Measurements from ENCODE around the gene TIGD2.
"Not testable (repeated sequence)": the region's sequence is repeated elsewhere in the genome, so short reads cannot be mapped to it uniquely, and the experiment has no call there.

Gene TIGD2

GRCh38 chr4:89137695-89138094, 26.4 kb downstream of the TIGD2 start:
- TF ChIP-seq CTCF (IDR thresholded peaks at IDR 0.05; ENCODE audit: low read depth, low read length) = no peak
- no peak for DNase-seq (ENCODE audit: low read depth, low spot score)
- in situ Hi-C loops (cut with HindIII; ENCODE audit: low sequenced_read_pairs) = no loop called here
- no peak overlapping the region for H3K4me3 ChIP-seq (ENCODE audit: low read depth, low read length)

- no peak overlapping the region for H3K4me3 ChIP-seq (ENCODE audit: low read depth, low read length)
- DNase-seq (ENCODE audit: low read depth, low spot score) = no peak
- no peak for TF ChIP-seq CTCF (IDR thresholded peaks at IDR 0.05; ENCODE audit: low read depth, low read length)
- in situ Hi-C loops (cut with HindIII; ENCODE audit: low sequenced_read_pairs) = no loop called here
Observed at GRCh38 chr4:89140168-89140759, 28.9 kb downstream of the TIGD2 start.

- TF ChIP-seq CTCF (IDR thresholded peaks at IDR 0.05; ENCODE audit: low read depth, low read length) = no peak
- in situ Hi-C loops (cut with HindIII; ENCODE audit: low sequenced_read_pairs) = no loop called here
- no peak for DNase-seq (ENCODE audit: low read depth, low spot score)
- no peak overlapping the region for H3K4me3 ChIP-seq (ENCODE audit: low read depth, low read length)
Observed at GRCh38 chr4:89142691-89143669, 31.6 kb downstream of the TIGD2 start.

GRCh38 chr4:89144652-89145051, 33.3 kb downstream of the TIGD2 start:
- H3K4me3 ChIP-seq (ENCODE audit: low read depth, low read length); DNase-seq (ENCODE audit: low read depth, low spot score); in situ Hi-C loops (cut with HindIII; ENCODE audit: low sequenced_read_pairs): not testable (repeated sequence)

- no peak for DNase-seq (ENCODE audit: low read depth, low spot score)
- in situ Hi-C loops (cut with HindIII; ENCODE audit: low sequenced_read_pairs) = no loop called here
- no peak for TF ChIP-seq CTCF (IDR thresholded peaks at IDR 0.05; ENCODE audit: low read depth, low read length)
- H3K4me3 ChIP-seq (ENCODE audit: low read depth, low read length) = no peak overlapping the region
Observed at GRCh38 chr4:89146196-89146595, 34.9 kb downstream of the TIGD2 start.

GRCh38 chr4:89152972-89153371, 41.6 kb downstream of the TIGD2 start:
- in situ Hi-C loops (cut with HindIII; ENCODE audit: low sequenced_read_pairs) = no loop called here
- no peak for TF ChIP-seq CTCF (IDR thresholded peaks at IDR 0.05; ENCODE audit: low read depth, low read length)
- H3K4me3 ChIP-seq (ENCODE audit: low read depth, low read length) = no peak overlapping the region
- peak; percentile 43 for DNase-seq (ENCODE audit: low read depth, low spot score)

All from astrocyte of the spinal cord (primary cell).